Brain microvascular endothelial cell (primary cell): Measurements from ENCODE around the gene KRTAP20-3.

Experiments
- DNase-seq: peaks from one replicate; pipeline ENCODE4 v3.0.0-alpha.2; 2020
- H3K27ac ChIP-seq: fragments of 250-450 bp; sonication (Bioruptor Pico); 2 replicates; pipeline ENCODE4 v1.5.1; 2020; ENCODE audit warnings: mild to moderate bottlenecking, moderate library complexity
- H3K27me3 ChIP-seq: fragments of 250-450 bp; sonication (Bioruptor Pico); replicated peaks from 2 replicates; pipeline ENCODE4 v1.5.1; 2020; ENCODE audit warnings: mild to moderate bottlenecking
- H3K36me3 ChIP-seq: fragments of 250-450 bp; sonication (Bioruptor Pico); replicated peaks from 2 replicates; pipeline ENCODE4 v1.5.1; 2020; ENCODE audit warnings: mild to moderate bottlenecking
- H3K4me3 ChIP-seq: 2 replicates; pipeline ENCODE4 v1.5.1; 2011; ENCODE audit warnings: low read depth, mild to moderate bottlenecking, control low read depth, low read length, moderate library complexity
- CTCF ChIP-seq: IDR thresholded peaks from 2 replicates; pipeline ENCODE4 v1.5.1; 2011; ENCODE audit warnings: low read depth, mild to moderate bottlenecking, moderate library complexity, low read length, control low read depth, inconsistent platforms; ENCODE audit errors: missing control alignments
- in situ Hi-C: cut with HindIII; loops from 2 replicates; pipeline ENCODE4 v1.10.0; 2017; ENCODE audit warnings: low sequenced_read_pairs, low pct_ligation_motif_present

The KRTAP20-3 gene

GRCh38 chr21:30628109-30628508 lies 14.6 kb upstream of the KRTAP20-3 start:
- Histone ChIP-seq H3K4me3 (no peak overlapping the region), H3K27ac (no peak overlapping the region), H3K36me3 (no peaks in the 10 kb centered on the region), H3K27me3 (no peaks in the 10 kb centered on the region)
- no peak for TF ChIP-seq CTCF
- DNase-seq, result no peak
- in situ Hi-C loops, result no loop called here

GRCh38 chr21:30629200-30629599 lies 13.5 kb upstream of the KRTAP20-3 start:
- H3K4me3 ChIP-seq, result no peak overlapping the region
- no peaks in the 10 kb centered on the region for H3K27me3 ChIP-seq
- H3K27ac ChIP-seq, result no peak overlapping the region
- no peak for DNase-seq
- in situ Hi-C loops, result no loop called here
- no peaks in the 10 kb centered on the region for H3K36me3 ChIP-seq
- no peak for TF ChIP-seq CTCF

GRCh38 chr21:30634906-30635305 lies 7.8 kb upstream of the KRTAP20-3 start, which contains the start of gene KRTAP20-2:
Gene KRTAP20-2 (plus strand): TSS chr21:30635206. CDS start chr21:30635264, 58 bp downstream.
- no peak within 1 kb of the TSS for H3K4me3 ChIP-seq
- no peak within 1 kb of the TSS for H3K27ac ChIP-seq
- TF ChIP-seq CTCF, result no peak
- no peaks in the 10 kb centered on the region for H3K36me3 ChIP-seq
- H3K27me3 ChIP-seq, result no peaks in the 10 kb centered on the region
- in situ Hi-C loops, result no loop called here
- DNase-seq, result no peak

- Histone ChIP-seq H3K27me3 (no peaks in the 10 kb centered on the region), H3K27ac (no peak overlapping the region), H3K36me3 (no peaks in the 10 kb centered on the region), H3K4me3 (no peak overlapping the region)
- no peak for DNase-seq
- in situ Hi-C loops, result no loop called here
- no peak for TF ChIP-seq CTCF
These were observed 4.0 kb upstream of the KRTAP20-3 start for GRCh38 chr21:30638686-30639085.

- no peak for DNase-seq
- in situ Hi-C loops, result no loop called here
- H3K4me3 ChIP-seq, result no peak overlapping the region
- H3K27ac ChIP-seq, result no peak overlapping the region
- no peak for TF ChIP-seq CTCF
- no peaks in the 10 kb centered on the region for H3K27me3 ChIP-seq
- H3K36me3 ChIP-seq, result no peaks in the 10 kb centered on the region
These were observed 4.3 kb downstream of the KRTAP20-3 start for GRCh38 chr21:30646904-30647414.

- in situ Hi-C loops, result no loop called here
- Histone ChIP-seq H3K27me3 (no peaks in the 10 kb centered on the region), H3K27ac (no peak overlapping the region), H3K4me3 (no peak overlapping the region), H3K36me3 (no peaks in the 10 kb centered on the region)
- no peak for TF ChIP-seq CTCF
- DNase-seq, result no peak
These were observed 10.2 kb downstream of the KRTAP20-3 start for GRCh38 chr21:30652891-30653290.
